Psoas muscle (tissue), 8 donors: ENCODE measurements around the gene LHPP. TPM values are rescaled to one million over a fixed set of nuclear protein-coding genes. Genes with fewer than 3 reads are reported as not detected.

Experiments used
- ATAC-seq, 4 donors: fragments of 200-7000 bp; cut with Tn5 transposase; one replicate each; pipeline ENCODE4 v1.9.1; 2020; ENCODE audit warnings: moderate library complexity in 3 of 4, mild to moderate bottlenecking in 2 of 4
- DNase-seq, 2 donors: peaks; one replicate each; pipeline ENCODE4 v3.0.0-alpha.2; 2020
- H3K27ac ChIP-seq: fragments of 200-600 bp; one replicate; pipeline ENCODE4 v1.8.0; 2022
- H3K27me3 ChIP-seq, 3 donors: fragments of 200-600 bp in 1 of 3; one replicate each; pipeline versions ENCODE4 v1.6.1 to v1.8.0; 2013 to 2022; ENCODE audit warnings: low read length in 2 of 3, mild to moderate bottlenecking in 2 of 3, moderate library complexity in 1 of 3; ENCODE audit not compliant: insufficient read depth in 3 of 3
- H3K36me3 ChIP-seq, 2 donors: fragments of 200-600 bp in 1 of 2; one replicate each; pipeline versions ENCODE4 v1.6.1 to v1.8.0; 2013 to 2022; ENCODE audit warnings: low read depth in 1 of 2, mild to moderate bottlenecking in 1 of 2, moderate library complexity in 1 of 2; ENCODE audit not compliant: insufficient read depth in 1 of 2
- H3K4me1 ChIP-seq: fragments of 200-600 bp; one replicate; pipeline ENCODE4 v1.8.0; 2022
- H3K4me3 ChIP-seq: fragments of 200-600 bp; one replicate; pipeline ENCODE4 v1.8.0; 2022; ENCODE audit warnings: mild to moderate bottlenecking
- H3K9me3 ChIP-seq: fragments of 200-600 bp; one replicate; pipeline ENCODE4 v1.8.0; 2022
- CTCF ChIP-seq: fragments of 200-600 bp; IDR thresholded peaks from one replicate; pipeline ENCODE4 v1.8.0; 2022; ENCODE audit warnings: antibody characterized with exemption
- WGBS, 3 donors: extraction: QIAGEN DNeasy Blood & Tissue Kit; methylation state at CpG; one replicate each; pipeline versions ENCODE4 v1.1.6 to v1.1.7; 2013; 5-methylcytosine and 5-hydroxymethylcytosine counted together
- intact Hi-C, 2 donors: fragments of 100-400 bp; cut with DNase I; formaldehyde crosslinking; loops; one replicate each; pipeline versions ENCODE4 v1.11.0 to v1.14.2; 2022
- polyA plus RNA-seq, 3 donors: library from polyadenylated mRNA; stranded (reverse); fragments of 200-250 nt; gene quantifications; one replicate each; pipeline ENCODE4 v1.2.3, GENCODE V29; 2013
- total RNA-seq, 4 donors: library from RNA; stranded (reverse); fragmentation: NEBNext Ultra II Directional in 2 of 4; extraction: Animal tissue kit (Norgen Biotek cat#: 25700) in 2 of 4; gene quantifications; one replicate each; pipeline versions ENCODE4 v1.2.1 to v1.2.4, GENCODE V29; 2021 to 2023
- donor health status: healthy with polysubstance abuse.
- donor health status: DM: no; HTN: no; CAD: no; lungs with moderate emphysema.
- donor health status: Bipolar disorder and iron deficiency.
- donor health status: healthy.
- donor health status: DM: yes; HTN: yes; CAD: no.
- donor health status: DM: no; HTN: no; CAD: no.
- donor health status: DM: no; HTN: no; CAD: no.
- donor health status: DM: yes; HTN: yes; CAD: no.

Gene LHPP
- total and polyA plus RNA-seq, 7 donors, result 4.7 to 12.8 (median 6.1) TPM

GRCh38 chr10:124642088-124642710 lies 180.6 kb downstream of the LHPP start:
- Histone ChIP-seq H3K4me3 (no peak overlapping the region), H3K27ac (peak overlapping the region; percentile 11), H3K9me3 (no peaks in the 10 kb centered on the region), H3K27me3 (no peaks in the 10 kb centered on the region), H3K36me3 (no peaks in the 10 kb centered on the region), H3K4me1 (peaks cover 69% of the 10 kb centered on the region)
- TF ChIP-seq CTCF, result no peak
- ATAC-seq (peak in 3 of 4 donors; percentile 23 to 47 (median 40)), DNase-seq (no peak)
- 51 to 80% (median 59%) methylated on average over 20 of the region's 20 CpGs for whole genome bisulfite sequencing, 3 donors
- intact Hi-C loops, result no loop called here

GRCh38 chr10:124643330-124644009 lies 181.8 kb downstream of the LHPP start:
- H3K27ac ChIP-seq, result no peak overlapping the region
- ATAC-seq (no peak), DNase-seq (no peak)
- WGBS, 3 donors, result 89 to 94% (median 91%) methylated on average over 30 of the region's 30 CpGs
- no peaks in the 10 kb centered on the region for H3K27me3 ChIP-seq
- H3K9me3 ChIP-seq, result no peaks in the 10 kb centered on the region
- H3K4me1 ChIP-seq, result peaks cover 79% of the 10 kb centered on the region
- no peak for TF ChIP-seq CTCF
- H3K36me3 ChIP-seq, result no peaks in the 10 kb centered on the region
- intact Hi-C loops, result no loop called here
- H3K4me3 ChIP-seq, result no peak overlapping the region

- Histone ChIP-seq H3K9me3 (no peaks in the 10 kb centered on the region), H3K27ac (no peak overlapping the region), H3K36me3 (no peaks in the 10 kb centered on the region), H3K4me3 (no peak overlapping the region), H3K27me3 (no peaks in the 10 kb centered on the region), H3K4me1 (peaks cover 83% of the 10 kb centered on the region)
- no peak for TF ChIP-seq CTCF
- intact Hi-C loops, result no loop called here
- DNase-seq (no peak), ATAC-seq (no peak)
- 73 to 80% (median 77%) methylated on average over 4 of the region's 4 CpGs for WGBS, 3 donors
Observed at GRCh38 chr10:124644236-124644635, 182.6 kb downstream of the LHPP start.

- intact Hi-C loops, result loop anchor here in 1 of 2 donors (5.0 kb wide), 1 partner anchor 92 kb away; no protein-coding TSS in a partner anchor
- 92 to 98% (median 95%) methylated on average over 10 of the region's 10 CpGs for WGBS, 3 donors
- H3K27ac ChIP-seq, result no peak overlapping the region
- no peak for ATAC-seq
- peaks cover 88% of the 10 kb centered on the region for H3K4me1 ChIP-seq
- DNase-seq, result no peak
- no peaks in the 10 kb centered on the region for H3K27me3 ChIP-seq
- no peak overlapping the region for H3K4me3 ChIP-seq
- H3K36me3 ChIP-seq, result no peaks in the 10 kb centered on the region
- TF ChIP-seq CTCF, result no peak
- no peaks in the 10 kb centered on the region for H3K9me3 ChIP-seq
Observed at GRCh38 chr10:124644771-124645415, 183.3 kb downstream of the LHPP start.
